Measurements from ENCODE around the gene EZH1. TPM values are rescaled to one million over a fixed set of nuclear protein-coding genes. Genes with fewer than 3 reads are reported as not detected.

Gene EZH1
- total RNA-seq, 2 experiments from 2014 or later: 31.9 to 34.0 TPM

DNA sequence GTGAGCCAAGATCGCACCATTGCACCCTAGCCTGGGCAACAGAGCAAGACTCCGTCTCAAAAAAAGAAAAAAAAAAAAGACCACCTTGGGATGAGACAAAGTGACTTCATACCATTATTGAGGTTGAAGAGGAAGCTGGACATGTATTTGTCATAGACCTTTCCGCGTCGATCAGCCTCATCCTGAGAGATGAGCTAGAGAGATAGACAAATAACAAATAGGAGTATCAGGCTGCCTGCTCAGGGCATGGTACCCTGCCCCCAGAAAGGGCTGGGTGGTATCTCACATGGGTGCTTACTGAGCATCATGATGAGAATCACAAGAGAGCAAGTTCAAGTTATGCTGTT is 40.4 kb downstream of the EZH1 start:
- peaks cover 29% of the 10 kb centered on the region for H3K4me1 Mint-ChIP-seq (ENCODE audit: low read depth)
- intact Hi-C loops (cut with micrococcal nuclease): loop anchor here (2.0 to 10.0 kb wide), 2 partner anchors 26 to 60 kb away; partner anchors contain the start of gene RAMP2
- CTCF ChIA-PET: interaction anchor here (0.6 to 1.3 kb wide), 2 partner anchors 56 to 164 kb away, joined by 3 to 6 read pairs; no protein-coding TSS in a partner anchor
- H3K36me3 Mint-ChIP-seq (ENCODE audit: low read depth): peaks cover 52% of the 10 kb centered on the region
- no peak for DNase-seq
- no peaks in the 10 kb centered on the region for H3K9me3 Mint-ChIP-seq
- no peaks in the 10 kb centered on the region for H3K27me3 Mint-ChIP-seq (ENCODE audit: low read depth)
- no peak overlapping the region for H3K27ac Mint-ChIP-seq
- no peak overlapping the region for H3K4me3 Mint-ChIP-seq

DNA sequence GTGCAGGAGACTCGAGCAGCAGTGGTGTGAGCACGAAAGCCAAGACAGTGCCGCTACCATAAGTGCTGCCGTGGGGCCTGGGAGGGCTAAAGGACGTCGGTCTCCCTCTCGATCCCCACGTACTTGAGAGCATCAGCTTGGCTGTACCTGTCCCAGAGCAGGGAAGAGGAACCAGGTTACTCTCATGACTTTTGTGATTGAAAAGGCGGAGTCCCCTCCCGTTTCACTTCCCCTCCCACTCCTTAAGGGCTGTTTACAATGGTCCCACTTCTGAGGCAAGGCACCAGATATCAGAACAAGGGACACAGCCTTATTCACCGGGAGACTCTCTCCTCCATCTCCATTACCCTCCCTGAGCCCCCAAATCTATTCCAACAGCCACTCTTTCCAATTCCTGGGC is 42.4 kb downstream of the EZH1 start:
- Mint-ChIP-seq H3K9me3 (no peaks in the 10 kb centered on the region), H3K27ac (no peak overlapping the region), H3K27me3 (ENCODE audit: low read depth) (no peaks in the 10 kb centered on the region), H3K36me3 (ENCODE audit: low read depth) (peaks cover 37% of the 10 kb centered on the region), H3K4me3 (no peak overlapping the region), H3K4me1 (ENCODE audit: low read depth) (peaks cover 22% of the 10 kb centered on the region)
- no peak for DNase-seq
- intact Hi-C loops (cut with micrococcal nuclease): loop anchor here (10.0 kb wide), 1 partner anchor 62 kb away; the partner anchor contains the start of gene RAMP2
- CTCF ChIA-PET: interaction anchor here (1.3 kb wide), 1 partner anchor 61 kb away, joined by 3 read pairs; no protein-coding TSS in a partner anchor

DNA sequence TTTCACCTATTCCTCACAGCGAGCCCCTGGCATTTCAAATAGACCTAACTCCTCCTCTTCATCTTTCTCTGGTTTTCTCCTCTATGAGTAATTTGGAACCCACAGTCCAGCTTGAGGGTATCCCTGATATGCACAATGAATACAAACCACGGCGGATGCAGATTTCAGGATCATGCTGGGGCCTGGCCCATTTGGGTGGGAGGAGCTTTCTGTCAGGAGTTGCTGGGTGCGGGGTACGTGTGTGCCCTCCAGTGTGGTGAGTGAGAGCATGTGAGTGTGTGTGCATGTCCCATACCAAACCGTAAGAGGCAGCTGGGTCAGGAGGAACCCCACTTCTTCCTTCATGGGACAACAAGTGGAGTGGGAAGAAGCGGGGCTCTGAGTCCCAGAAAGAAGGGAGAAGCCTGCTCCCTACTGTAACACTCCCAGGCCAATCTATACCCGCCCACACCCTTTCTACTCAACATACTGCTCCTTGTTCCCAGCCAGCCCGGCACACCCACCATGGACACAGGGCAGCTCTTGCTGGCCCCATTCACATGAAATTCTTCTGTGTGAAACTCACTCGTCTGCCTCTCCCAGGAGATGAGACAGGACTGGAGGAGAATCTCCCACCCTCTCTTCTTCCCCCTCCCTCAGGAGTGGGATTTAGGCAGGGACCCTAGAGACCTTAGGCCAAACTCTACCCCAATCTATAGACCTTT is 44.1 kb downstream of the EZH1 start:
- Mint-ChIP-seq H3K27me3 (ENCODE audit: low read depth) (no peaks in the 10 kb centered on the region), H3K4me3 (no peak overlapping the region), H3K9me3 (no peaks in the 10 kb centered on the region), H3K4me1 (ENCODE audit: low read depth) (peaks cover 11% of the 10 kb centered on the region), H3K27ac (no peak overlapping the region), H3K36me3 (ENCODE audit: low read depth) (peaks cover 28% of the 10 kb centered on the region)
- intact Hi-C loops (cut with micrococcal nuclease): loop anchor here (10.0 kb wide), 1 partner anchor 64 kb away; the partner anchor contains the start of gene RAMP2
- no peak for DNase-seq
- CTCF ChIA-PET: no interaction called here

DNA sequence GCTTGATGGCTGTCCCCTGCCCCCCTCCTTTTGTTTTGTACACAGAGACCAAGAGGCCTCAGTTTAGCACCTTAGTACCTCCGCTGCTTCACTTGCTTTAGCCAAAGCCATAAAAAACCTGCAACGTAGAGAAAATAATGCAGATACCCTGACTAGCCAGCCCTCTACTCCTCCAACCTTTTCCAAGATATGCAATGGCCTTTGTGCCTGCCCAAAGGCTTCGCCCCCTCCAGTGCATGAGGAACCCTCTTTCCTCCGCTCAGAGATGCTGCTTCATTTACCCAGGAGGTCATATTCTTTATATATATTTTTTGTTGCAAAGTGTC is 45.5 kb downstream of the EZH1 start:
- Mint-ChIP-seq H3K4me3 (no peak overlapping the region), H3K36me3 (ENCODE audit: low read depth) (peaks cover 18% of the 10 kb centered on the region), H3K27me3 (ENCODE audit: low read depth) (no peaks in the 10 kb centered on the region), H3K9me3 (no peaks in the 10 kb centered on the region), H3K4me1 (ENCODE audit: low read depth) (peaks cover under 1% of the 10 kb centered on the region), H3K27ac (no peak overlapping the region)
- intact Hi-C loops (cut with micrococcal nuclease): no loop called here
- CTCF ChIA-PET: interaction anchor here (0.6 kb wide), 1 partner anchor 264 kb away, joined by 3 read pairs; no protein-coding TSS in a partner anchor
- DNase-seq: no peak

DNA sequence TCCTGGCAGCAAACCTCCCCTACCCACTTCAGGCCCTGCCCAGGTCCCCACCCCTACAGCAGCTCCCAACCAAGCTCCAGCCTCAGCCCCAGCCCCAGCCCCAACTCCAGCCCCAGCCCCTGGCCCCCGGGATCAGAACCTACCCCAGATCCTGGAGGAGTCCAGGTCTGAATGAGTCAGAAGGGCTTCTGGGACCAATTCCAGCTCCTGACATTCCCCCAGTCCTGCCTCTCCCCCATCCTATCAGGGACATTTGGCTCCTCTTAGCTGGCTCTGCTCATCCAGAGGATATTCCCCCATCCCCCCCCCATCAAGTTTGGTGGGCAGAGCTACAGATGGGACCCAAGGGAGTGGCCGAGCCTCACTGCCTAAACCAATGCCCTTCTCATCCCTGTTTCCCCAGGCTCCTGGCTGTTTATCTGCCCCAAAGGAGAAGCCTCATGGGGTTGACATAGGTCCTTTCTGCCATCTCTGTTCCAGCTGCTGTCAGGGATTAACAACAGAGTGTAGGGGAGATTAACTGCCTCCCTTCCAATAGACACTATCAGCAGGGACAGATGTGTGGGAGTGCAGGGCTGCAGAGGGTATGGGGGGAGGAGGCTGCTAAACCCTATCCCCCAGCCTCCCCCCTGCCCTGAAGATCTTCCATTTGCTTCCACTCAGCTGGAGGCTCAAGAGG is 46.0 kb downstream of the EZH1 start:
- H3K9me3 Mint-ChIP-seq: no peaks in the 10 kb centered on the region
- no peak for DNase-seq
- peaks cover 15% of the 10 kb centered on the region for H3K36me3 Mint-ChIP-seq (ENCODE audit: low read depth)
- H3K4me1 Mint-ChIP-seq (ENCODE audit: low read depth): no peaks in the 10 kb centered on the region
- H3K27me3 Mint-ChIP-seq (ENCODE audit: low read depth): no peaks in the 10 kb centered on the region
- no peak overlapping the region for H3K27ac Mint-ChIP-seq
- intact Hi-C loops (cut with micrococcal nuclease): no loop called here
- no peak overlapping the region for H3K4me3 Mint-ChIP-seq
- CTCF ChIA-PET: interaction anchor here (0.6 kb wide), 1 partner anchor 264 kb away, joined by 3 read pairs; no protein-coding TSS in a partner anchor

DNA sequence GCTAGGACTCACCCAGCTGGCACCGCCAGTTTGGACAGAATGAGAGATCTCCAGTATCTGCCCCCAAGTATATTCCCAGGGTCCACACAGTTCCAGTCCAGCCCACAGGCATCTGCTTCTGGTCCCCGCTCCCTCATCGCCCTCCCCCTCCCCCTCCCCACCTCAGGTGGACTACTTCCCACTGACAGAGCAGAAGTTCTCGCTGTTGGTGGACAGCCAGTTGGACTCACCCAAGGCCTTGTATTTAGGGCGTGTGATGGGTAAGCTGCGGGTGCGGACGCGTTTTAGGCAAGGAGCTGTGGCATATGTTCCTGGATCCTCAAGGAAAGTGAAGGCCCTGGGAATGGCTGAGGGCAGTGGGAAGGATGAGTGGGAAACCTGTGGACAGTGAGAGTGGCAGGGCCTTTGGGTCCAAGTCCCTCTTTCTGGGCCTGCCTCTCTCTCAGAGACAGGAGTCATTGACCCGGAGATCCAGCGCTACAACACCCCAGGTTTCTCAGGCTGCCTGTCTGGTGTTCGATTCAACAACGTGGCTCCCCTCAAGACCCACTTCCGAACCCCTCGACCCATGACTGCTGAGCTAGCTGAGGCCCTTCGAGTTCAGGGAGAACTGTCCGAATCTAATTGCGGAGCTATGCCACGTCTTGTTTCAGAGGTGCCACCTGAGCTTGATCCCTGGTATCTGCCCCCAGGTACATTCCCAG is 47.6 kb downstream of the EZH1 start:
- intact Hi-C loops (cut with micrococcal nuclease): no loop called here
- no peak for DNase-seq
- Mint-ChIP-seq H3K36me3 (ENCODE audit: low read depth) (peaks cover 4% of the 10 kb centered on the region), H3K27ac (no peak overlapping the region), H3K27me3 (ENCODE audit: low read depth) (no peaks in the 10 kb centered on the region), H3K9me3 (no peaks in the 10 kb centered on the region), H3K4me1 (ENCODE audit: low read depth) (no peaks in the 10 kb centered on the region), H3K4me3 (no peak overlapping the region)
- CTCF ChIA-PET: interaction anchor here (0.7 kb wide), 1 partner anchor 14 kb away, joined by 3 read pairs; no protein-coding TSS in a partner anchor

DNA sequence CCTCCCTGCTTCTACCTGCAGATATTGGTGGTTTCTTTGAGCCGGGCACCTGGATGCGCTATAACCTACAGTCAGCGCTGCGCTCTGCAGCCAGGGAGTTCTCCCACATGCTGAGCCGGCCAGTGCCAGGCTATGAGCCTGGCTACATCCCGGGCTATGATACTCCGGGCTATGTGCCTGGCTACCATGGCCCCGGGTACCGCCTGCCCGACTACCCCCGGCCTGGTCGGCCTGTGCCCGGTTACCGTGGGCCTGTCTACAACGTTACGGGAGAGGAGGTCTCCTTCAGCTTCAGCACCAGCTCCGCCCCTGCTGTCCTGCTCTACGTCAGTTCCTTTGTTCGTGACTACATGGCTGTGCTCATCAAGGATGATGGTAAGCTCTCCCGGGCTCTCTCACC is 49.3 kb downstream of the EZH1 start:
- Mint-ChIP-seq H3K27me3 (ENCODE audit: low read depth) (no peaks in the 10 kb centered on the region), H3K4me3 (no peak overlapping the region), H3K36me3 (ENCODE audit: low read depth) (peaks cover 2% of the 10 kb centered on the region), H3K4me1 (ENCODE audit: low read depth) (no peaks in the 10 kb centered on the region), H3K27ac (no peak overlapping the region), H3K9me3 (no peaks in the 10 kb centered on the region)
- CTCF ChIA-PET: interaction anchor here (1.0 kb wide), 1 partner anchor 30 kb away, joined by 3 read pairs; no protein-coding TSS in a partner anchor
- no peak for DNase-seq
- intact Hi-C loops (cut with micrococcal nuclease): no loop called here

DNA sequence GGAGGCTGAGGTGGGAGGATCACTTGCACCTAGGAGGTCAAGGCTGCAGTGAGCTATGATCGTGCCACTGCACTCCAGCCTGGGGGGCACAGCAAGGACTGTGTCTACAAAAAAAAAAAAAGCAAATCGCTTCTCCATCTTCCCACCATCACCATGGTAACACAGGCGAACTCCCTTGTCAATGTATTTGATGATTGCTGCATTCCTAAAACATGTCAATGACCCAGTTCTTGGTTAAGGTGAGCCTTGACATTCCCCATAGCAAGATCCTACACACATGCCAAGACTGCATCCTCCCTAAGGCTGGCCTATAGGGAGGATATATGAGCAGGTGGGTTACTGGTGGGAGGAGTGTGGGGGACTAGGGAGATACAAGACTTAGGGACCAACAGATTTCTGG is 50.3 kb downstream of the EZH1 start:
- intact Hi-C loops (cut with micrococcal nuclease): no loop called here
- Mint-ChIP-seq H3K27ac (no peak overlapping the region), H3K9me3 (no peaks in the 10 kb centered on the region), H3K4me1 (ENCODE audit: low read depth) (no peaks in the 10 kb centered on the region), H3K36me3 (ENCODE audit: low read depth) (no peaks in the 10 kb centered on the region), H3K4me3 (no peak overlapping the region), H3K27me3 (ENCODE audit: low read depth) (no peaks in the 10 kb centered on the region)
- CTCF ChIA-PET: no interaction called here
- no peak for DNase-seq

DNA sequence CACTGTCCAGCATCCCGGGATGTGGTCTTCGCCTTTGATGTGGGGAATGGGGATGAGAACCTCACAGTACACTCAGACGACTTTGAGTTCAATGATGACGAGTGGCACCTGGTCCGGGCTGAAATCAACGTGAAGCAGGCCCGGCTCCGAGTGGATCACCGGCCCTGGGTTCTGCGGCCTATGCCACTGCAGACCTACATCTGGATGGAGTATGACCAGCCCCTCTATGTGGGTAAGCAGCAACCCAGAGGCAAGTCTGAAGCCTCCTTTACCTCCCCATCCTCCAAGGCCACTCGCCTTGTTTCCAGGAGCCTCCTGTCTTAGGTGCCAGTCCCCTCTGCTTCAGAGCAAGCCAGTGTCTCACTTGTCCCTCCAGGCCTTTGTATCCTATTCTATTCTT is 52.4 kb downstream of the EZH1 start:
- CTCF ChIA-PET: interaction anchor here (0.6 to 0.9 kb wide), 2 partner anchors 12 to 99 kb away, joined by 3 read pairs; no protein-coding TSS in a partner anchor
- H3K9me3 Mint-ChIP-seq: no peaks in the 10 kb centered on the region

DNA sequence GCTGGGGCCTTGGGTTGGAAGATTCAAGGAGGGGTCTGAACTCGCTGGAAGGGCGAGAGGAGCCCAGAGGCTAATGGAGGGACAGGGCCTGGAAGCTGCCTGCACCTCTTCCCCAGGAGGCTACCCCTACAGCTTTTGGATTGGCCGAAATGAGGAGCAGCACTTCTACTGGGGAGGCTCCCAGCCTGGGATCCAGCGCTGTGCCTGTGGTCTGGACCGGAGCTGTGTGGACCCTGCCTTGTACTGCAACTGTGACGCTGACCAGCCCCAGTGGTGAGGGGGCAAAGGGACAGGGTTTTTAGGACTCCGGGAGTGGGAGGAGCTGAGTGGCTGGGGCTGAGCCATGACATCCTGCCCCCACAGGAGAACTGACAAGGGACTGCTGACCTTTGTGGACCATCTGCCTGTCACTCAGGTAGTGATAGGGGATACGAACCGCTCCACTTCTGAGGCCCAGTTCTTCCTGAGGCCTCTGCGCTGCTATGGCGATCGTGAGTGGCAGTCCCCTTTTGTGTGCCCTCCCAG is 53.8 kb downstream of the EZH1 start:
- CTCF ChIA-PET: interaction anchor here (1.0 to 1.3 kb wide), 2 partner anchors 10 to 72 kb away, joined by 3 to 4 read pairs; no protein-coding TSS in a partner anchor
- H3K27ac Mint-ChIP-seq: no peak overlapping the region
- H3K9me3 Mint-ChIP-seq: no peaks in the 10 kb centered on the region
- intact Hi-C loops (cut with micrococcal nuclease): no loop called here
- H3K4me3 Mint-ChIP-seq: no peak overlapping the region
- H3K4me1 Mint-ChIP-seq (ENCODE audit: low read depth): no peaks in the 10 kb centered on the region
- DNase-seq: no peak
- H3K27me3 Mint-ChIP-seq (ENCODE audit: low read depth): no peaks in the 10 kb centered on the region
- H3K36me3 Mint-ChIP-seq (ENCODE audit: low read depth): no peaks in the 10 kb centered on the region

More for the DNA sequence above, 52.4 kb downstream of the EZH1 start:
- H3K4me1 Mint-ChIP-seq (ENCODE audit: low read depth): no peaks in the 10 kb centered on the region
- no peaks in the 10 kb centered on the region for H3K36me3 Mint-ChIP-seq (ENCODE audit: low read depth)
- no peak overlapping the region for H3K27ac Mint-ChIP-seq
- no peak for DNase-seq
- intact Hi-C loops (cut with micrococcal nuclease): no loop called here
- H3K27me3 Mint-ChIP-seq (ENCODE audit: low read depth): no peaks in the 10 kb centered on the region
- H3K4me3 Mint-ChIP-seq: no peak overlapping the region

DNA sequence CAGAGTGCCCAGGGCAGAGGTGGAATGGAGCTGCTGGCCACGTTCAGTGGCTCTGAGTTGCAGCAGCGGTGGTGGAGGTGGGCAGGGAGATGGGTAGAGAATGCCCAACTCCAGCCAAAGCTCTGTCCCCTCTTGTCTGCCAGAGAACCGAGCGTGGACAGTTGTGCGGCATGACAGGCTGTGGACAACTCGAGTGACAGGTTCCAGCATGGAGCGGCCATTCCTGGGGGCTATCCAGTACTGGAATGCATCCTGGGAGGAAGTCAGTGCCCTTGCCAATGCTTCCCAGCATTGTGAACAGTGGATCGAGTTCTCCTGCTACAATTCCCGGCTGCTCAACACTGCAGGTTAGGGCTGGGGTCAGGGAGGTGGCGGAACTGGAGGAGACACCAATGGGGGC is 54.2 kb downstream of the EZH1 start:
- CTCF ChIA-PET: interaction anchor here (1.0 to 1.3 kb wide), 2 partner anchors 10 to 73 kb away, joined by 3 to 4 read pairs; no protein-coding TSS in a partner anchor
- DNase-seq: no peak
- H3K36me3 Mint-ChIP-seq (ENCODE audit: low read depth): no peaks in the 10 kb centered on the region
- no peaks in the 10 kb centered on the region for H3K4me1 Mint-ChIP-seq (ENCODE audit: low read depth)
- no peaks in the 10 kb centered on the region for H3K27me3 Mint-ChIP-seq (ENCODE audit: low read depth)
- H3K9me3 Mint-ChIP-seq: no peaks in the 10 kb centered on the region
- intact Hi-C loops (cut with micrococcal nuclease): no loop called here
- H3K4me3 Mint-ChIP-seq: no peak overlapping the region
- H3K27ac Mint-ChIP-seq: no peak overlapping the region

DNA sequence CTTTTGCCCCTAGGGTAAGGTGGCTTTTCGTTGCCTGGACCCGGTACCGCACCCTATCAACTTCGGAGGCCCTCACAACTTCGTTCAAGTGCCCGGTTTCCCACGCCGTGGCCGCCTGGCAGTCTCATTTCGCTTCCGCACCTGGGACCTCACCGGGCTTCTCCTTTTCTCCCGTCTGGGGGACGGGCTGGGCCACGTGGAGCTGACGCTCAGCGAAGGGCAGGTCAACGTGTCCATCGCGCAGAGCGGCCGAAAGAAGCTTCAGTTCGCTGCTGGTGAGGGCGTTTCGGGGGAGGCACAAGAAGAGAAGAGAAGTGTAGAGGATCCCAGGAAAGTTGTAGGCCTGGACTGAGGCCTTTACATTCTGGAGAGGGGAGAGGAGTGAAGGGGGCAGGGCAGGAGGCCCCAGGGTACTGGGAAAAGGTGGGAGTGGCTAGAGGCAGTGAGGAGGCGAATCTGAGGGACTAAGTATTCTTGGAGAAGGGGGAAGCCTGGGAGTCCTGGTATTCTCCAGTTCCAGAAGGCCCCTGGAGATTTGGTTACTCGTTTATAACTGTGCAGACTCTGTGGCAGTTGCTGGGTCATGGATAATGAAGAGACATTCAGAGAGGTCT is 57.0 kb downstream of the EZH1 start:
- no peak for DNase-seq
- Mint-ChIP-seq H3K36me3 (ENCODE audit: low read depth) (no peaks in the 10 kb centered on the region), H3K4me3 (no peak overlapping the region), H3K4me1 (ENCODE audit: low read depth) (peaks cover 10% of the 10 kb centered on the region), H3K27ac (no peak overlapping the region), H3K9me3 (no peaks in the 10 kb centered on the region), H3K27me3 (ENCODE audit: low read depth) (peaks cover 16% of the 10 kb centered on the region)
- intact Hi-C loops (cut with micrococcal nuclease): no loop called here
- CTCF ChIA-PET: interaction anchor here (1.1 kb wide), 1 partner anchor 109 kb away, joined by 3 read pairs; no protein-coding TSS in a partner anchor

Data from activated naive CD4-positive, alpha-beta T cell treated with anti-CD3 and anti-CD28 coated beads for 36 hours (primary cell).